Endometrial microvascular endothelial cells (primary cell): ENCODE measurements around the gene DENND2A. TPM values are rescaled to one million over a fixed set of nuclear protein-coding genes. Genes with fewer than 3 reads are reported as not detected.

Source experiments
- in situ Hi-C: cut with HindIII; loops from 2 replicates; pipeline ENCODE4 v1.10.0; 2017; ENCODE audit warnings: low sequenced_read_pairs, low pct_unique_long_range_greater_than_20kb; ENCODE audit errors: inconsistent ontology term
- total RNA-seq: library from RNA; depleted of rRNA; stranded (reverse); fragments of >200 nt; gene quantifications from one replicate; pipeline ENCODE4 v1.2.3, GENCODE V29; 2015; ENCODE audit errors: inconsistent ontology term

DENND2A gene
- total RNA-seq, 1 donor from 2014 or later: not detected

DNA sequence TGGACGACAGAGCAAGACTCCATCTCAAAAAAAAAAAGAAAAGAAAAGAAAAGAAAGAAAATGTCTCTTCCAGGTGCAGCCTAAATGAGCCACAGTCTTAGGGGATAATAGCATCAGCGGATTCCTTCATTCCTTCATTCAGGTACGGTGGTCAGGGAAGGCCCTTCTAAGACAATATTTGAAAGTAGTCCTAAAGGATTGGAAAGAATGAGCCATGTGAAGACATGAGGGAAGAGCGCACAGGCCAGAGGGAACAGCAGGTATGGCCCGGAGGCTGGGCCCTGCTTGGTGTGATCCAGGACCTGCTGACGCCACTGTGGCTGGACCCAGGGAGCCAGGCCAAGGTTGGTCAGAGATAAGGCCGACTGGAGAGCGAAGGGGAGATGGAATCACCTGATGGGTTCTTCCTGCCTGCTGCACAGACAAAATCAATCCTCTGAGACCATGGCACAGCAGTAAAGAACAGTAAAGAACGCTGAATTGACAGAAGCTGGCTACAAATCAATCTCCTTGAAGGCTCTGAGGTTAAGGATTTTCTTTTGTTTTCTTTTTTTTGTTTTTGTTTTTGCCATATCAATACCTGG, 145.0 kb downstream of the DENND2A start:
- in situ Hi-C loops: no loop called here

DNA sequence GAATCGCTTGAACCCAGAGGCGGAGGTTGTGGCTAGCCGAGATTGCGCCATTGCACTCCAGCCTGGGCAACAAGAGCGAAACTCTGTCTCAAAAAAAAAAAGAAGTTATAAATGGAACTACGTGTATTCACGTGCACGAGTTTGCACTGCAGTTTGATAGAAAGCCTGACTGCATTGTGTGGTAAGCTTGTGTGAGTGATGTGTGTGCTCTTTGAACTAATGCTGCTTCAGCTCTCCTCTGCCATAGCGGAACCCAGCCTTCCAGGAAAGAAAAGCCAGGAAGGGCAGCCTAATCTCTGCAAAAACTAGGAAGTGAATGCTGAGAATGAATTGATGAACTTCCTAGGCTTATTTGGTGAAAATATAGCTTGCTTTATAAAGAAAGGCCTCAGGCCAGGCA, 145.7 kb downstream of the DENND2A start:
- in situ Hi-C loops: no loop called here

DNA sequence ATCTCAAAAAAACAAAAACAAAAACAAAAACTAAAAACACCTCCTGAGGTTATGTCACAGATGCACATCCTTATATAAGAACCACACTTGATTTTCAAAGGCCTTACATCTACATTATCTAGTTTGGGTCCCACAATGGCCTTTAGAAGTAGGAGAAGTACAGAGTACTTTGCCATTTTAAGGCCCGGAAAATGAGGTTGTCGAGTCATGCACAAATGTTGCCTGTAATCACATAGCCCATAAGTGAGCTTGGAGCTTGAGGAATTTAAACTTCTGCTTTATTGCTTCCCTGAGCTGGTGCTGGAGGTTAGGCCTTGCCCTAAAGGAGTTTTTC, 151.6 kb downstream of the DENND2A start:
- in situ Hi-C loops: no loop called here

DNA sequence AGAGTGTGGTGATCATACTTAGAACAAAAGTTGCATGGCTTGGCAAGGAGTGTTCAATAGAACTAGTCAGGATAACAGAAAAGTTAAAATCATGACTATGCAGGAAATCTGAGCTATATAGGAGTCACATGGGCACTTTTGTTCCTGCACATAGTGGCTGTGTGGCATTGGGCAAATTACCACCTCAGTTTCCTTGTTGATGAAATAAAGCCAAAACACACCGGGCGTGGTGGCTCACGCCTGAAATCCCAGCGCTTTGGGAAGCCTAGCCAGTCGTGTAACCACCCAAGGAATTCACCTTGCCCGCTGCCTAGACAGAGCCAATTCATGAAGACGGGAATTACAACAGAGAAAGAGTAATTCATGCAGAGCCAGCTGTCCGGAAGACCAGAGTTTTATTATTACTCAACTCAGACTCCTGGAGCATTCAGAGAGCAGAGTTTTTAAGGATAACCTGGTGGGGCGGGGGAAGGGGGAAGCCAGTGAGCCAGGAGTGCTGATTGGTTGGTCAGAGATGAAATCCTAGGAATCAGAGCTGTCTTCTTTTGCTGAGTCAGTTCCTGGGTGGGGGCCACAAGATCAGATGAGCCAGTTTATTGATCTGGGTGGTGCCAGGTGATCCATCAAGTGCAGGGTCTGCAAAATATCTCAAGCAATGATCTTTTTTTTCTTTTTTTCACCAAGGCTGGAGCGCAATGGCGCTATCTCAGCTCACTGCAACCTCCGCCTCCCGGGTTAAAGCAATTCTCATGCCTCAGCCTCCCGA, 154.9 kb downstream of the DENND2A start:
- in situ Hi-C loops: no loop called here

GRCh38 chr7:140484951-140485499, 155.6 kb downstream of the DENND2A start:
- in situ Hi-C loops: no loop called here

GRCh38 chr7:140484479-140484878, 156.1 kb downstream of the DENND2A start:
- in situ Hi-C loops: no loop called here

DNA sequence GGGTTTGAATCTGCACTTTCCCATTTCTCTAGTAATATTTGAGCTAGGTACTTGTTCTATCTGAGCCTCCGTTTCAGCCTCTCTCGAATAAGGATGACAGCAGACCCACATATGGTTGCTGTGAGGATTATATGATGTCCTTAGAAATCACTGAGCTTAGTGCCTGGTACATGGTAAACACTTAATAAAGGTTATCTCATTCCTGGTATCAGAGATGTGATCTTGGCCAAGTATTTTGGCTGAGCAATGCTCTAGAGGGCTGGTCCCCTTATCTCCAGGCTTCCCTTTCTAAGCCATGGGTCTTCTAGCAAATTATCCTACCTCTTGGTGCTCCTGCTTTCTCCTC, 160.9 kb downstream of the DENND2A start:
- in situ Hi-C loops: no loop called here

- in situ Hi-C loops: no loop called here
Observed at GRCh38 chr7:140479062-140479738, 161.4 kb downstream of the DENND2A start, which contains the start of gene MKRN1. MKRN1 (minus strand) TSS chr7:140479505; CDS start chr7:140479344, 161 bp downstream.

- in situ Hi-C loops: no loop called here
Observed at GRCh38 chr7:140478246-140479061, 162.2 kb downstream of the DENND2A start.

DNA sequence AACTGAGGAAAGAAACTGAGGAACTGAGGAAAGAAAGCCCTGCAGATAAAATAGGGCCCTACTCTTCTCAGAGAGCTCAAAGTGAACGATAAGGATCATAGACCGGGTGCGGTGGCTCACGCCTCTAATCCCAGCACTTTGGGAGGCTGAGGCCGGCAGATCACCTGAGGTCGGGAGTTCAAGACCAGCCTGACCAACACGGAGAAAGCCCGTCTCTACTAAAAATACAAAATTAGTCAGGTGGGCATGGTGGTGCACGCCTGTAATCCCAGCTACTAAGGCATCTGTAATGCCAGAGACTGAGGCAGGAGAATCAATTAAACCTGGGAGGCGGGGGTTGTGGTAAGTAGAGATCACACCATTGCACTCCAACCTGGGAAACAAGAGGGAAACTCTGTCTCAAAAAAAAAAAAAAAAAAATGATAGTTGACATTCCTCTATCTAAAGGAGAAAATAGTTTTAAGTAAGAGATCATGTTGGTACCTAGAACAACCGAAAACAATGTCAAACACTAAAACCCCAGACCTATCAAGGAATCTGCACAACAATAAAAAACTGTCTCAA, 163.8 kb downstream of the DENND2A start:
- in situ Hi-C loops: no loop called here

- in situ Hi-C loops: no loop called here
Observed at GRCh38 chr7:140475747-140476333, 164.8 kb downstream of the DENND2A start.

Other genes with a start within 250 kb of the DENND2A start
- 42.7 TPM for gene SLC37A3, start 242.3 kb downstream of the DENND2A start, total RNA-seq
- not detected for gene RAB19, start 236.8 kb downstream of the DENND2A start, total RNA-seq
- gene MKRN1, start 161.3 kb downstream of the DENND2A start, total RNA-seq: 50.1 TPM
- 24.3 TPM for gene ADCK2, start 32.1 kb upstream of the DENND2A start, total RNA-seq
- 522 TPM for gene NDUFB2, start 55.9 kb upstream of the DENND2A start, total RNA-seq